ENCODE results near the gene ATOX1.

The ATOX1 gene

DNA sequence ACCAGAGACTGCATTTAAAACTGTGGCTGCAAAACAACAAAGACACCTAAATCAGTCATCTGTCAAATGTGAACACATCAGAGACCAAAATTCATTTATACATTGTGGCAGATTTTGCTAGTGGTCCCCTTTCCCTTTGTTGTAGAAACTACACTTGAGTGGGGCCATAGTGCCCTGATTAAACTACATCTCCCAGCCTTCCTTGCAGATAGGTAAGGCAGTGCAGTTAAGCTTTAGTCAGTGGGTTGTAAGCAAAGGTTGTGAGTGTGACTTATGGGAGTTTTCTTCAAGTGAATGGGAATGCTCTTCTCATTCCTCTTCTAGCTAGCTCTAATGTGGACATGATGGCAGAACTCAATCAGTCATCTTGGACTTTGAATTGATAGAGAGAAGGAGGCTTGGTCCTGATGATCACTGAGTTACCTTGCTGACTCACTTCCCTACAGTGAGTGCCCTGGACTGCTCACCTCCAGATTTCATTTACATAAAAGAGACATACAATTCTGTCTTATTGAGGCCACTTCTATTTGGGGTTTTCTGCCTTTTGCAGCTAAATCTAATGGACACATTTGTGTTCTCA is 36.5 kb downstream of the ATOX1 start:
- no peak overlapping the region for H3K27ac ChIP-seq

DNA sequence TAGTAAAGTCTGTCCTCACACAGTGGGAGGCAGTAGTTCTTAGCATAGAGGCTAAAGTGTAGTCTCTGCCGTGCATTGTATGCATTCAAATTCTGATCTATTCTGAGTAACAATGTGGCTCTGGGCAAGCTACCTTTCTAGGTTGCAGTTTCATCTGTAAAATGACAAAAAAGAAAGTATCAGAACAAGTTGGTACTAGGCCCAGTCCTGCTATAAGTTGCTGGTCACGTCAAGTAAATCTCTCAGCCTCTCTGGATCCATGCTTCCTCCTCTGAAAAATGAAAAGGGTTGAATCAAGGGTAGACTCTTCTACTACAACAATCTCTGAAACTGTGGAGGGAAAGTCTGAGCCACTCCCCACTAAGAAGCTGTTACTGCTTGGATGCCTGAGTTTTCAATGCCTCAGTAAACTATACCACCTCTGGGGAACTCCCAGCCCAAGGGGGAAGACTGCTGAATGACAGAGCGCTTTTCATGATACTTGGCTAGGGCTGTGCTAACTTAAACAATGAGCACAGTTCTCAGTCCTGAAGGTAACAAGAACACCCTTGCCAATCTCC is 37.3 kb downstream of the ATOX1 start:
- no peak overlapping the region for H2AFZ ChIP-seq
- no peak overlapping the region for H3K27ac ChIP-seq
- H3K4me1 ChIP-seq = peaks cover 8% of the 10 kb centered on the region
- TF ChIP-seq, protein P1, sequence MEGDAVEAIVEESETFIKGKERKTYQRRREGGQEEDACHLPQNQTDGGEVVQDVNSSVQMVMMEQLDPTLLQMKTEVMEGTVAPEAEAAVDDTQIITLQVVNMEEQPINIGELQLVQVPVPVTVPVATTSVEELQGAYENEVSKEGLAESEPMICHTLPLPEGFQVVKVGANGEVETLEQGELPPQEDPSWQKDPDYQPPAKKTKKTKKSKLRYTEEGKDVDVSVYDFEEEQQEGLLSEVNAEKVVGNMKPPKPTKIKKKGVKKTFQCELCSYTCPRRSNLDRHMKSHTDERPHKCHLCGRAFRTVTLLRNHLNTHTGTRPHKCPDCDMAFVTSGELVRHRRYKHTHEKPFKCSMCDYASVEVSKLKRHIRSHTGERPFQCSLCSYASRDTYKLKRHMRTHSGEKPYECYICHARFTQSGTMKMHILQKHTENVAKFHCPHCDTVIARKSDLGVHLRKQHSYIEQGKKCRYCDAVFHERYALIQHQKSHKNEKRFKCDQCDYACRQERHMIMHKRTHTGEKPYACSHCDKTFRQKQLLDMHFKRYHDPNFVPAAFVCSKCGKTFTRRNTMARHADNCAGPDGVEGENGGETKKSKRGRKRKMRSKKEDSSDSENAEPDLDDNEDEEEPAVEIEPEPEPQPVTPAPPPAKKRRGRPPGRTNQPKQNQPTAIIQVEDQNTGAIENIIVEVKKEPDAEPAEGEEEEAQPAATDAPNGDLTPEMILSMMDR (IDR thresholded peaks at IDR 0.05) = no peak
- no peak overlapping the region for H3K4me3 ChIP-seq (ENCODE audit: low read depth, low read length)
- no peaks in the 10 kb centered on the region for H3K36me3 ChIP-seq (ENCODE audit: control insufficient read depth, insufficient read depth, low read length)
- H3K9ac ChIP-seq = no peak overlapping the region
- H3K9me3 ChIP-seq (ENCODE audit: control insufficient read depth, low read length) = no peaks in the 10 kb centered on the region
- H3K27me3 ChIP-seq (ENCODE audit: control insufficient read depth, insufficient read depth, low read length) = no peaks in the 10 kb centered on the region
- H3K79me2 ChIP-seq = no peaks in the 10 kb centered on the region
- H3K4me2 ChIP-seq (ENCODE audit: low read length) = no peak overlapping the region

More for the DNA sequence above, 36.5 kb downstream of the ATOX1 start:
- Histone ChIP-seq H3K79me2 (no peaks in the 10 kb centered on the region), H3K9ac (no peak overlapping the region), H2AFZ (no peak overlapping the region), H3K4me3 (ENCODE audit: low read depth, low read length) (no peak overlapping the region), H3K4me1 (peaks cover 8% of the 10 kb centered on the region), H3K27me3 (ENCODE audit: control insufficient read depth, insufficient read depth, low read length) (no peaks in the 10 kb centered on the region), H3K9me3 (ENCODE audit: control insufficient read depth, low read length) (no peaks in the 10 kb centered on the region), H3K36me3 (ENCODE audit: control insufficient read depth, insufficient read depth, low read length) (no peaks in the 10 kb centered on the region), H3K4me2 (ENCODE audit: low read length) (no peak overlapping the region)
- TF ChIP-seq, protein P1 (IDR thresholded peaks at IDR 0.05) = no peak

DNA sequence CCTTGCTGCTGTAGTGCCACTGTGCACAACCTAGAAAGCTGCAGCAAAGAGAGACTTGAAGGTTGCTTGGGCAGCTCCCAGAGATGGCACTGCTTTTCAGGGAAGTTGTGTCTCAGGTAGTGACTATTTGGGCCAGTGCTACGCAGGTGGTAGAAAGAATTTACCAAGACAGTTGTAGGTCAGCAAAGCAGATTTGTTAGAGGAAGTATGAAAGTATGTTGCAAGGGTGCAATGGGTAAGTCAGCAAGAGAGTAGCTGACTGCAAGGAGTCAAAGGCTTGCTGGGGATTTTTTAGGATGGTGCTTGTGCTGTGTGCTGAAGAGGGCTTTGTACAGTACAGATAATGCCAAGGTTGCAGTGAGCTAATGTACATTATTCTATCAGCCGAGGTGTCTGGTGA is 38.2 kb downstream of the ATOX1 start:
- no peak overlapping the region for H2AFZ ChIP-seq
- H3K27ac ChIP-seq = no peak overlapping the region
- H3K27me3 ChIP-seq (ENCODE audit: control insufficient read depth, insufficient read depth, low read length) = no peaks in the 10 kb centered on the region
- TF ChIP-seq, protein P1 (IDR thresholded peaks at IDR 0.05) = no peak
- H3K36me3 ChIP-seq (ENCODE audit: control insufficient read depth, insufficient read depth, low read length) = no peaks in the 10 kb centered on the region
- no peaks in the 10 kb centered on the region for H3K79me2 ChIP-seq
- H3K4me1 ChIP-seq = peaks cover 8% of the 10 kb centered on the region
- H3K9me3 ChIP-seq (ENCODE audit: control insufficient read depth, low read length) = no peaks in the 10 kb centered on the region
- no peak overlapping the region for H3K4me3 ChIP-seq (ENCODE audit: low read depth, low read length)
- no peak overlapping the region for H3K4me2 ChIP-seq (ENCODE audit: low read length)
- H3K9ac ChIP-seq = no peak overlapping the region

DNA sequence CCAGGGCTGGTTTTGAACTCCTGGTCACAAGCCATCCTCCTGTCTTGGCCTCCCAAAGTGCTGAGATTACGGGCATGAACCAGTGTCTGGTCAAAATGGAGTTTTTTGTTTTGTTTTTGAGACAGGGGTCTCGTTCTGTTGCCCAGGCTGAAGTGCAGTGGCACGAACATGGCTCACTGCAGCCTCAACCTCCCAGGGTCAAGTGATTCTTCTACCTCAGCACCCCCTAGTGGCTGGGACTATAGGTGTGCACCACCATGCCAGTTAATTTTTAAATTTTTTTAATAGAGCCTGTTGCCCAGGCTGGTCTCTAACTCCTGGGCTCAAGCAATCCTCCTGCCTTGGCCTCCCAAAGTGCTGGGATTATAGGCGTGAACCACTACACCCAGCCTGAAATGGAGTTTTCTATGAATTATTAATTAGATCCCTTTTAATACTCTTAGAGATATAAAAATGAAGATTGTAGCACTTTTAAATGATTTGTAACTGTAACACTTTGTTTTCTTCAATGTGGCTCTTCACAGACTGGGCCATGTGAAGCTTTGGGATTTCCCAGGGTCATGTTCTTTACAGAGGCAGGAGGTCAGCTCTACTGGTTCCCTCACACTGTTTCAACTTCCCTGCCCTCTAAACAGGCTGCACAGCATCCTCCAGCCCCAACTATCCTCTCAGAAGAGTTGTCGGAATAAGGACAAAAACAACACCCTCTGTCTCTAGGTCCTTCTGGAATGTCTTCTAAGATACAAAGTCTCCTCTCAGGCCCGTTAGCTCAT is 39.0 kb downstream of the ATOX1 start:
- Histone ChIP-seq H3K4me1 (peaks cover 8% of the 10 kb centered on the region), H3K27me3 (ENCODE audit: control insufficient read depth, insufficient read depth, low read length) (no peaks in the 10 kb centered on the region), H3K4me2 (ENCODE audit: low read length) (no peak overlapping the region), H2AFZ (no peak overlapping the region), H3K36me3 (ENCODE audit: control insufficient read depth, insufficient read depth, low read length) (no peaks in the 10 kb centered on the region), H3K4me3 (ENCODE audit: low read depth, low read length) (no peak overlapping the region), H3K79me2 (no peaks in the 10 kb centered on the region), H3K9ac (no peak overlapping the region), H3K9me3 (ENCODE audit: control insufficient read depth, low read length) (no peaks in the 10 kb centered on the region), H3K27ac (no peak overlapping the region)
- TF ChIP-seq, protein P1 (IDR thresholded peaks at IDR 0.05) = peak; percentile 74
